ENCODE measurements around the gene TNRC6C.

The TNRC6C gene

DNA sequence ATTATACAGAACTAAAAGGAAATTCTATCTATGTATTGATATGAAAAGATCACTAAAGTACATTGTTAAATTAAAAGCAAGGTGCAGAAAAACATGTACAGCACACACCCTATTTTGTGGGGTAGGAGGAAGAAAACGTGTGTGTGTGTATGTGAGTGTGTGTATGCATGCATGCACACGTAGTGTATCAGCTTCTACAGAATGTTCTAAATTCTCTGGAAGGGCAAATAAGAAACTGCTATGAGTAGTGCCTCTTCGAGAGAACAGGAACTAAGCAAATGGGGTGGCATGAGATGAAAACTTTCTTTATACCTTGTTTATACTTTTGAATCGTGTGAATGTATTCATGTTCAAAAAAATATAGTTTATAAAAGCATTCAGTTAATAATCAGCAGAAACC is 111.2 kb downstream of the TNRC6C start:
- Histone ChIP-seq H3K9ac (ENCODE audit: low read length) (no peak overlapping the region), H3K36me3 (ENCODE audit: low read length) (no peaks in the 10 kb centered on the region), H3K27me3 (ENCODE audit: low read length) (no peaks in the 10 kb centered on the region), H3K79me2 (ENCODE audit: insufficient read depth, low read length) (no peaks in the 10 kb centered on the region), H4K20me1 (ENCODE audit: low read depth, low read length) (no peaks in the 10 kb centered on the region; the same call in 1 of the 2 replicates), H2AFZ (ENCODE audit: low read depth, low read length, severe bottlenecking) (no peak overlapping the region), H3K9me2 (replicated peaks; ENCODE audit: insufficient read depth, low read length) (no peaks in the 10 kb centered on the region), H3K4me2 (ENCODE audit: low read depth, low read length, poor library complexity, severe bottlenecking) (no peak overlapping the region), H3K27ac (ENCODE audit: low read depth, low read length) (no peak overlapping the region), H3K9me3 (ENCODE audit: insufficient read depth, low read length) (no peaks in the 10 kb centered on the region), H3K4me3 (ENCODE audit: insufficient read depth, low read length, poor library complexity, severe bottlenecking) (no peak overlapping the region), H3F3A (ENCODE audit: insufficient read depth) (no peaks in the 10 kb centered on the region)
- TF ChIP-seq, protein P1, sequence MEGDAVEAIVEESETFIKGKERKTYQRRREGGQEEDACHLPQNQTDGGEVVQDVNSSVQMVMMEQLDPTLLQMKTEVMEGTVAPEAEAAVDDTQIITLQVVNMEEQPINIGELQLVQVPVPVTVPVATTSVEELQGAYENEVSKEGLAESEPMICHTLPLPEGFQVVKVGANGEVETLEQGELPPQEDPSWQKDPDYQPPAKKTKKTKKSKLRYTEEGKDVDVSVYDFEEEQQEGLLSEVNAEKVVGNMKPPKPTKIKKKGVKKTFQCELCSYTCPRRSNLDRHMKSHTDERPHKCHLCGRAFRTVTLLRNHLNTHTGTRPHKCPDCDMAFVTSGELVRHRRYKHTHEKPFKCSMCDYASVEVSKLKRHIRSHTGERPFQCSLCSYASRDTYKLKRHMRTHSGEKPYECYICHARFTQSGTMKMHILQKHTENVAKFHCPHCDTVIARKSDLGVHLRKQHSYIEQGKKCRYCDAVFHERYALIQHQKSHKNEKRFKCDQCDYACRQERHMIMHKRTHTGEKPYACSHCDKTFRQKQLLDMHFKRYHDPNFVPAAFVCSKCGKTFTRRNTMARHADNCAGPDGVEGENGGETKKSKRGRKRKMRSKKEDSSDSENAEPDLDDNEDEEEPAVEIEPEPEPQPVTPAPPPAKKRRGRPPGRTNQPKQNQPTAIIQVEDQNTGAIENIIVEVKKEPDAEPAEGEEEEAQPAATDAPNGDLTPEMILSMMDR (IDR thresholded peaks at IDR 0.05; ENCODE audit: insufficient read depth, low read length, poor library complexity, severe bottlenecking) = no peak
- no peak for TF ChIP-seq EZH2phosphoT487 (conservative IDR thresholded peaks at IDR 0.05; ENCODE audit: low read length)

DNA sequence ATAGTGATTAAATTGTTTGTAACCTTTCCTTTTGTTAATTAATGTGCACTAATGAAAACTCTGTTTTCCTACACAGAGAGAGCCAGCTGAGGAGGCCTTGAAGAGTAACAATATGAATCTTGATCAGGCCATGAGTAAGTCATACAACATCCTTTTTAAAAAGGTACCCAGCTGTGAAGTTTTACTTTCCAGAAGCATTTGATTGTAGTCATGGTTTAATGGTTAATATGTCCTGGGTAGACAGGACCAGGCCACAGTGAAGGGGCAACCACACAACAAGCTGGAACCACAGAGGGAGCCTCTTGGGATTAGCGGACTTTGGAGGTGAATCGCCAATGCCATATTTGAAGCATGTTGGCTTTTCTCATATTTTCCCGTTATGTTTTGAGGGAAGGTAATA is 114.5 kb downstream of the TNRC6C start:
- no peaks in the 10 kb centered on the region for H3K36me3 ChIP-seq (ENCODE audit: low read length)
- H3K9me2 ChIP-seq (replicated peaks; ENCODE audit: insufficient read depth, low read length) = no peaks in the 10 kb centered on the region
- no peak overlapping the region for H2AFZ ChIP-seq (ENCODE audit: low read depth, low read length, severe bottlenecking)
- H4K20me1 ChIP-seq (ENCODE audit: low read depth, low read length) = no peaks in the 10 kb centered on the region; the same call in 1 of the 2 replicates
- H3K9ac ChIP-seq (ENCODE audit: low read length) = no peak overlapping the region
- no peaks in the 10 kb centered on the region for H3K9me3 ChIP-seq (ENCODE audit: insufficient read depth, low read length)
- no peak overlapping the region for H3K4me2 ChIP-seq (ENCODE audit: low read depth, low read length, poor library complexity, severe bottlenecking)
- no peaks in the 10 kb centered on the region for H3K79me2 ChIP-seq (ENCODE audit: insufficient read depth, low read length)
- no peak overlapping the region for H3K27ac ChIP-seq (ENCODE audit: low read depth, low read length)
- 0 out of 2 replicates have a peak, but pooled peaks cover 4% of the 10 kb centered on the region for H3K27me3 ChIP-seq (ENCODE audit: low read length)
- no peak overlapping the region for H3K4me3 ChIP-seq (ENCODE audit: insufficient read depth, low read length, poor library complexity, severe bottlenecking)
- TF ChIP-seq EZH2phosphoT487 (conservative IDR thresholded peaks at IDR 0.05; ENCODE audit: low read length) = no peak
- TF ChIP-seq, protein P1 (IDR thresholded peaks at IDR 0.05; ENCODE audit: insufficient read depth, low read length, poor library complexity, severe bottlenecking) = no peak
- no peaks in the 10 kb centered on the region for H3F3A ChIP-seq (ENCODE audit: insufficient read depth)

- Histone ChIP-seq H3K4me3 (ENCODE audit: insufficient read depth, low read length, poor library complexity, severe bottlenecking) (no peak overlapping the region), H3K9me2 (replicated peaks; ENCODE audit: insufficient read depth, low read length) (no peaks in the 10 kb centered on the region), H3K79me2 (ENCODE audit: insufficient read depth, low read length) (no peaks in the 10 kb centered on the region), H2AFZ (ENCODE audit: low read depth, low read length, severe bottlenecking) (no peak overlapping the region), H3K9me3 (ENCODE audit: insufficient read depth, low read length) (no peaks in the 10 kb centered on the region), H3K36me3 (ENCODE audit: low read length) (no peaks in the 10 kb centered on the region), H3K27ac (ENCODE audit: low read depth, low read length) (no peak overlapping the region), H3K9ac (ENCODE audit: low read length) (no peak overlapping the region), H3F3A (ENCODE audit: insufficient read depth) (no peaks in the 10 kb centered on the region), H3K4me2 (ENCODE audit: low read depth, low read length, poor library complexity, severe bottlenecking) (no peak overlapping the region), H3K27me3 (ENCODE audit: low read length) (0 out of 2 replicates have a peak, but pooled peaks cover 4% of the 10 kb centered on the region), H4K20me1 (ENCODE audit: low read depth, low read length) (no peaks in the 10 kb centered on the region)
- no peak for TF ChIP-seq EZH2phosphoT487 (conservative IDR thresholded peaks at IDR 0.05; ENCODE audit: low read length)
- TF ChIP-seq, protein P1 (IDR thresholded peaks at IDR 0.05; ENCODE audit: insufficient read depth, low read length, poor library complexity, severe bottlenecking) = no peak
These were observed 116.5 kb downstream of the TNRC6C start for GRCh38 chr17:78075011-78075410.

All from SU-DHL-6 (cell line).